Adipocyte (in vitro differentiated cells): ENCODE measurements around the gene OR6B1.
"Not testable (repeated sequence)": the region's sequence is repeated elsewhere in the genome, so short reads cannot be mapped to it uniquely, and the experiment has no call there.

Experiments
- DNase-seq: peaks from one replicate; pipeline ENCODE4 v3.0.0-alpha.2; 2015; ENCODE audit warnings: low read depth
- H3K27me3 ChIP-seq: replicated peaks from 2 replicates; pipeline ENCODE4 v1.7.0; 2013; ENCODE audit warnings: mild to moderate bottlenecking, low read length, moderate library complexity; ENCODE audit not compliant: control insufficient read depth, insufficient read depth
- H3K36me3 ChIP-seq: 2 replicates; pipeline ENCODE4 v1.7.0; 2013; ENCODE audit warnings: low read length, mild to moderate bottlenecking, moderate library complexity; ENCODE audit not compliant: control insufficient read depth, insufficient read depth, severe bottlenecking
- H3K4me1 ChIP-seq: 2 replicates; pipeline ENCODE4 v1.7.0; 2013; ENCODE audit warnings: mild to moderate bottlenecking, low read length, moderate library complexity; ENCODE audit not compliant: control insufficient read depth, insufficient read depth
- H3K4me3 ChIP-seq: 2 replicates; pipeline ENCODE4 v1.7.0; 2013; ENCODE audit warnings: mild to moderate bottlenecking, low read length, moderate library complexity
- H3K9ac ChIP-seq: 2 replicates; pipeline ENCODE4 v1.7.0; 2013; ENCODE audit warnings: mild to moderate bottlenecking, low read length, moderate library complexity
- H3K9me3 ChIP-seq: 2 replicates; pipeline ENCODE4 v1.7.0; 2013; ENCODE audit warnings: mild to moderate bottlenecking, low read length, moderate library complexity; ENCODE audit not compliant: control insufficient read depth

Gene OR6B1

GRCh38 chr7:144048648-144049047, 48.5 kb downstream of the OR6B1 start, which contains the start of gene OR2A5:
Gene OR2A5 (plus strand): TSS chr7:144048948. CDS start chr7:144050402, 1,454 bp downstream.
- H3K36me3 ChIP-seq = no peaks in the 10 kb centered on the region
- no peaks in the 10 kb centered on the region for H3K4me1 ChIP-seq
- no peaks in the 10 kb centered on the region for H3K27me3 ChIP-seq
- no peak within 1 kb of the TSS for H3K9ac ChIP-seq
- peaks cover 3% of the 10 kb centered on the region for H3K9me3 ChIP-seq
- H3K4me3 ChIP-seq = no peak within 1 kb of the TSS
- no peak for DNase-seq

DNA sequence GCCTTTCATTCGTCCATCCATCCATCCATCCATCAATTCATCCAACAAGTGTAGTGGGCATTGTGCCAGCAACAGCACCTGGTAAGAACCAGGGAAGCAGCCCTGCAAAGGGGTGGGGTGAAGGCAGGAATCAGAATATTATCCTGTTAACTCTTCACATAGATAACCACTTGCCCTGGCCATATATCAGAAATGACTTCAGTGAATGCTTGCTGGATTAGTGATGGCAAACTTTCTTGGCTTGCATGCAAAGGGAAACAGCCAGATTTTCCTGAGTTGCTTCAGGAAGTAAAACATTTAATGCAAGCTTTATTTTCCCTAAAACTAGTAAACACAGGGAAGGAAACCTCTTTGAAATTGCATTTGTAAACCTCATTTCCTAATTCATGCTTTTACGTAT, 49.4 kb downstream of the OR6B1 start:
- DNase-seq = no peak
- Histone ChIP-seq H3K9ac (no peak overlapping the region), H3K4me3 (no peak overlapping the region), H3K27me3 (no peaks in the 10 kb centered on the region), H3K36me3 (no peaks in the 10 kb centered on the region), H3K9me3 (peaks cover 11% of the 10 kb centered on the region), H3K4me1 (no peaks in the 10 kb centered on the region)

DNA sequence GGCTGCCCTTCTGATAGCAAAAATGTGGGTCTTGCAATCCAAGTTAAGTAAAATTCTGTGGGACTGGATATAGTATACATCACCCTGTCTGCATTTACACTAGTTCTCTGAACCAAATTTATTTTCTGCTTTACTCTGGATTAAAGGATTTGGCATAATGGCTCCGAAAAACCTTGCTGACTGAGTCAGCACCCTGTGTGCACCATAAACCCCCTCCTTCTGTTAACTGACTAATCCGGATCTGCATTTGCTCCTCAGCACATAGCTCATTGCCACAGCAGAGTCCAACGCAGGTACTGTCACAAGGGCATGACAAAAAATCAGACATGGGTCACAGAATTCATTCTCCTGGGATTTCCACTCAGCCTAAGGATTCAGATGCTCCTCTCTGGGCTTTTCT, 50.0 kb downstream of the OR6B1 start:
- peaks cover 15% of the 10 kb centered on the region for H3K9me3 ChIP-seq
- H3K27me3 ChIP-seq = no peaks in the 10 kb centered on the region
- H3K9ac ChIP-seq = no peak overlapping the region
- H3K36me3 ChIP-seq = no peaks in the 10 kb centered on the region
- DNase-seq = no peak
- H3K4me1 ChIP-seq = no peaks in the 10 kb centered on the region
- H3K4me3 ChIP-seq = no peak overlapping the region

DNA sequence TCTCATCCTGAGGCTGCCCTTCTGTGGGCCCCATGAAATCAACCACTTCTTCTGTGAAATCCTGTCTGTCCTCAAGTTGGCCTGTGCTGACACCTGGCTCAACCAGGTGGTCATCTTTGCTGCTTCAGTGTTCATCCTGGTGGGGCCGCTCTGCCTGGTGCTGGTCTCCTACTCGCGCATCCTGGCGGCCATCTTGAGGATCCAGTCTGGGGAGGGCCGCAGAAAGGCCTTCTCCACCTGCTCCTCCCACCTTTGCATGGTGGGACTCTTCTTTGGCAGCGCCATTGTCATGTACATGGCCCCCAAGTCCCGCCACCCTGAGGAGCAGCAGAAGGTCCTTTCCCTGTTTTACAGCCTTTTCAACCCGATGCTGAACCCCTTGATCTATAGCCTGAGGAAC, 50.8 kb downstream of the OR6B1 start:
- H3K36me3 ChIP-seq, H3K4me1 ChIP-seq, H3K9ac ChIP-seq, DNase-seq, H3K27me3 ChIP-seq, H3K4me3 ChIP-seq: not testable (repeated sequence)
- peaks cover 15% of the 10 kb centered on the region for H3K9me3 ChIP-seq

GRCh38 chr7:144057954-144058353, 57.8 kb downstream of the OR6B1 start:
- H3K4me3 ChIP-seq = no peak overlapping the region
- H3K4me1 ChIP-seq = no peaks in the 10 kb centered on the region
- no peaks in the 10 kb centered on the region for H3K27me3 ChIP-seq
- peak; percentile 40 for DNase-seq
- no peaks in the 10 kb centered on the region for H3K36me3 ChIP-seq
- no peak overlapping the region for H3K9ac ChIP-seq
- peaks cover 15% of the 10 kb centered on the region for H3K9me3 ChIP-seq
